BJ (cell line): ENCODE data around the gene DCAF5. TPM values are rescaled to one million over a fixed set of nuclear protein-coding genes. Genes with fewer than 3 reads are reported as not detected.

Experiments used
- CTCF ChIA-PET: fragments of 350-600 bp; formaldehyde crosslinking; extraction: SDS; loops from one replicate; lab custom pipeline; 2021; ENCODE audit warnings: antibody characterized with exemption, inconsistent platforms; lab: Yijun Ruan, JAX
- POLR2A ChIA-PET: fragments of 300-600 bp; sonication (Branson Sonifier 250); formaldehyde crosslinking; extraction: SDS; loops from one replicate; lab custom pipeline; 2021; ENCODE audit warnings: antibody characterized with exemption; lab: Charles Lee
- DNase-seq: peaks from one replicate; pipeline ENCODE4 v3.0.0-alpha.2; 2011; ENCODE audit warnings: low read depth
- H3K27me3 ChIP-seq: 2 replicates; pipeline ENCODE4 v1.6.0; 2011; ENCODE audit warnings: low read length; ENCODE audit not compliant: control insufficient read depth, insufficient read depth
- H3K36me3 ChIP-seq: 2 replicates; pipeline ENCODE4 v1.5.1; 2011; ENCODE audit warnings: low read length; ENCODE audit not compliant: control insufficient read depth, insufficient read depth
- H3K4me3 ChIP-seq: 2 replicates; pipeline ENCODE4 v1.5.1; 2011; ENCODE audit warnings: low read depth, mild to moderate bottlenecking, control low read depth, low read length
- polyA plus RNA-seq: library from polyadenylated mRNA; depleted of rRNA; stranded (reverse); fragments of >200 nt; gene quantifications from 2 replicates; pipeline ENCODE4 v1.2.3, GENCODE V29; 2011
- TF ChIP-seq, protein P1 (sequence below): IDR thresholded peaks from 2 replicates; pipeline ENCODE4 v1.5.1; 2011; ENCODE audit warnings: low read depth, mild to moderate bottlenecking, control low read depth, inconsistent platforms, low read length, moderate library complexity; ENCODE audit not compliant: insufficient read depth

The DCAF5 gene
- polyA plus RNA-seq, 1 experiment = 42.0 TPM

DNA sequence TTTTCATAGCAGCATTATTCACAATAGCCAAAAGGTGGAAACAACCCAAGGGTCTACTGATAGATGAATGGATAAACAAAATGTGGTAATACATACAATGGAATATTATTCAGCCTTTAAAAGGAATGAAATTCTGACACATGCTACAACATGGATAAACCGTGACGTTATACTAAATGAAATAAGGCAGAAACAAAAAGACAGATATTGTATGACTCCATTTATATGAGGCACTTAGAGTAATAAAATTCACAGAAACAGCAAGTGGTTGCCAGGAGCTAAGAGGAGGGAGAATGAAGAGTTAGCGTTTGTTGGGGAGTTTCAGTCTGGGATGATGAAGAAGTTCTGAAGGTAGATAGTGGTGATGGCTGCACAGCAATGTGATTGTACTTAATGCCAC, 76.6 kb downstream of the DCAF5 start:
- DNase-seq = no peak
- TF ChIP-seq, protein P1, sequence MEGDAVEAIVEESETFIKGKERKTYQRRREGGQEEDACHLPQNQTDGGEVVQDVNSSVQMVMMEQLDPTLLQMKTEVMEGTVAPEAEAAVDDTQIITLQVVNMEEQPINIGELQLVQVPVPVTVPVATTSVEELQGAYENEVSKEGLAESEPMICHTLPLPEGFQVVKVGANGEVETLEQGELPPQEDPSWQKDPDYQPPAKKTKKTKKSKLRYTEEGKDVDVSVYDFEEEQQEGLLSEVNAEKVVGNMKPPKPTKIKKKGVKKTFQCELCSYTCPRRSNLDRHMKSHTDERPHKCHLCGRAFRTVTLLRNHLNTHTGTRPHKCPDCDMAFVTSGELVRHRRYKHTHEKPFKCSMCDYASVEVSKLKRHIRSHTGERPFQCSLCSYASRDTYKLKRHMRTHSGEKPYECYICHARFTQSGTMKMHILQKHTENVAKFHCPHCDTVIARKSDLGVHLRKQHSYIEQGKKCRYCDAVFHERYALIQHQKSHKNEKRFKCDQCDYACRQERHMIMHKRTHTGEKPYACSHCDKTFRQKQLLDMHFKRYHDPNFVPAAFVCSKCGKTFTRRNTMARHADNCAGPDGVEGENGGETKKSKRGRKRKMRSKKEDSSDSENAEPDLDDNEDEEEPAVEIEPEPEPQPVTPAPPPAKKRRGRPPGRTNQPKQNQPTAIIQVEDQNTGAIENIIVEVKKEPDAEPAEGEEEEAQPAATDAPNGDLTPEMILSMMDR = no peak
- ChIA-PET CTCF (interaction anchor here (0.8 to 1.6 kb wide), 2 partner anchors 34 to 99 kb away, joined by 4 to 5 read pairs; no protein-coding TSS in a partner anchor), POLR2A (no interaction called here)
- no peak overlapping the region for H3K4me3 ChIP-seq
- no peaks in the 10 kb centered on the region for H3K27me3 ChIP-seq
- H3K36me3 ChIP-seq = peaks cover 3% of the 10 kb centered on the region; the same call in 1 of the 2 replicates

DNA sequence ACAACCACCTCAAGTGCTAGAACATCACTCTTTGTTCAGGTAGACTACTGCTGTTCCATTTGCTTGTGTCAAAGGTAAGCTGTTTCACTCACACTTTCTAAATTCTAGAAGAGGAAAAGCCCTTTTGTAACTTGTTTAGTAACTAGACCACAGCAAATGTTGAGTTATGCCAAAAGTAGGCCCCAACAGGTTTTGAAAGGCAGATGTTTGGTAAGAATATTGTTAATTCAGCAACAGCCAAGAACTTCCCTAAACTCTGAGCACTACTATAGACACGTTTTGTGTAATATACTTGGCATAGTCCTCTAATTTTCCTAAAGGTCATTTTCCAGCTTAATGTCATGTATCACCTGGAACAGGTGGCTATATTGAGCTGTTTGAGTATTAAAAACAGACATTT, 79.0 kb downstream of the DCAF5 start:
- ChIA-PET POLR2A (no interaction called here), CTCF (interaction anchor here (0.7 to 1.0 kb wide), 2 partner anchors 210 to 993 kb away, joined by 3 read pairs; no protein-coding TSS in a partner anchor)
- Histone ChIP-seq H3K36me3 (peaks cover 3% of the 10 kb centered on the region; the same call in 1 of the 2 replicates), H3K4me3 (no peak overlapping the region), H3K27me3 (no peaks in the 10 kb centered on the region)
- TF ChIP-seq, protein P1 = no peak
- no peak for DNase-seq

DNA sequence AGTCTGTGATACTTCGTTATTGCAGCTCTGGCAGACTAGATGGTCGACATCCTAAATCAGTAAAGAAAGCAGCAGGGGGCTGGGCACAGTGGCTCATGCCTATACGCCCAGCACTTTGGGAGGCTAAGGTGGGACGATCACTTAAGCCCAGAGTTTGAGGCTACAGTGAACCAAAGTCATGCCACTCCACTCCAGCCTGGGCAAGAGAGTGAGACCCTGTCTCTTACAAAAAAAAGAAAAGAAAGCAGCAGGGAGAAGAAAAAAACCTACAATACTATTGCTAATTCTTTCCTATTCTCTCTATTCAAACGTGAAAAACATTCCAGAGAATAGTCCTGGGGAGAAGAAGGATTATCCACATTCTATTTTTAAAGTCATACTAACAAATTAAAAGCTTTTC, 79.5 kb downstream of the DCAF5 start:
- H3K36me3 ChIP-seq = peaks cover 3% of the 10 kb centered on the region; the same call in 1 of the 2 replicates
- H3K27me3 ChIP-seq = no peaks in the 10 kb centered on the region
- DNase-seq = no peak
- ChIA-PET CTCF (no interaction called here), POLR2A (no interaction called here)
- TF ChIP-seq, protein P1 = no peak
- H3K4me3 ChIP-seq = no peak overlapping the region

DNA sequence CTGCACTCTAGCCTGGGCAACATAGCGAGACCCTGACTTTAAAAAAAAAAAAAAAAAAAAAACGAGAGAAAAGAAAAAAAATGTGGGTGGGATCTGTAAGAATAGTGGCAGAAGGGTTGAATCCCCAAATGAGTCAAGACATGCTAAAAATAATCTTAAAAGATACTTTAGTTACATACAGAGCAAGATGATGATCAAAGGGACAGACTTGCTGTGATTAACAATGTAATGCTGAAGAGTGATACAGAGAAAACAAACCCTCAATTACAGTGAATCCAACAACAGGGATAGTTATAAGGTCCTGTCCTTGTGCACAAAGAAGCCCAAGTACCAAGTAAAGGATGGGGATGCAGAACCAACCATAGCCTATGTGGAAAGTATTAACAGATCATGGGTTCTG, 80.3 kb downstream of the DCAF5 start:
- CTCF ChIA-PET = interaction anchor here (1.0 kb wide), 1 partner anchor 17 kb away, joined by 3 read pairs; no protein-coding TSS in a partner anchor
- Histone ChIP-seq H3K36me3 (peaks cover 3% of the 10 kb centered on the region; the same call in 1 of the 2 replicates), H3K4me3 (no peak overlapping the region), H3K27me3 (no peaks in the 10 kb centered on the region)
- TF ChIP-seq, protein P1 = no peak
- DNase-seq = no peak
- POLR2A ChIA-PET = no interaction called here

DNA sequence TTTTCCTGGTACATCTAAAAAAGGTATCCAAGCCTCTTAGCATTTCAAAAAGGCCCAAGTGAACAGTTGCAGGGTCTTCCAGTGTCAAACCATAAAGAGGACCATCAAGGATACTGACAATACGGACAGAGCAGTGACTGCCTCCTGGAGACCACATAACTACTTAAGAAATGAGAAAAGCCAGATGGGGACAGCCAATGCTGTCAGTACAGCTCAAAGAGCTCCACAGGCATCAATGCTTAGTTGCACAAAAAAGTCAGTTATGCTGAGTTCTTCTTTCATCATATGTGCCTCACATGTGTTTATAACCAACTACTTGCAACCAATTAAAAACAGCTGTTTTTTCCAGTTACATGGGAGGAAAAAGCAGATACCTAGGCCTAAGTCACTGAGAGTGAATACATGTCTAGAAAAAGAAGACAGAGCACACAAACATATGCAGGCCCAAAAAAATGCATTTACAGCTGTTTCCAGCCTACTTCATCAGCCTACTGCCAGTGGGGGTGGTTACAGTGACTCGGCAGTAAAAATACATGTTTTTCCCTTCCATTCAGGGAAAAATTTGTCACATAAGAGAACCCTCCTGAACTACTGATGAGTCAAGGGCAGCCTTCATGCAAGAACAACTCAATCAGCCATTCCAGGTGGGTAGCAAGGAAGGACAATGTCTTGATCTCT, 84.0 kb downstream of the DCAF5 start:
- DNase-seq = peak; percentile 80
- Histone ChIP-seq H3K36me3 (peaks cover 3% of the 10 kb centered on the region; the same call in 1 of the 2 replicates), H3K27me3 (no peaks in the 10 kb centered on the region), H3K4me3 (no peak overlapping the region)
- TF ChIP-seq, protein P1 = no peak
- POLR2A ChIA-PET = interaction anchor here (0.5 to 1.0 kb wide), 3 partner anchors 90 to 134 kb away, joined by 3 to 6 read pairs (median 3); partner anchors contain the start of gene ACTN1
- CTCF ChIA-PET = interaction anchor here (0.9 to 1.6 kb wide), 5 partner anchors 9 to 127 kb away, joined by 3 to 6 read pairs (median 4); no protein-coding TSS in a partner anchor
